BLaER1 (cell line): ENCODE measurements around the gene UNC5C.

Source experiments
- H3K27ac ChIP-seq: shearing (Covaris generic); formaldehyde crosslinking; 2 replicates; pipeline ENCODE4 v1.8.1; 2022
- H3K27me3 ChIP-seq: shearing (Covaris generic); formaldehyde crosslinking; 2 replicates; pipeline ENCODE4 v1.8.1; 2022
- H3K36me3 ChIP-seq: shearing (Covaris generic); formaldehyde crosslinking; 2 replicates; pipeline ENCODE4 v1.8.1; 2022
- H3K4me1 ChIP-seq: shearing (Covaris generic); formaldehyde crosslinking; 2 replicates; pipeline ENCODE4 v1.8.1; 2022
- H3K4me2 ChIP-seq: shearing (Covaris generic); formaldehyde crosslinking; 2 replicates; pipeline ENCODE4 v1.8.1; 2022
- H3K4me3 ChIP-seq: shearing (Covaris generic); formaldehyde crosslinking; 2 replicates; pipeline ENCODE4 v1.8.1; 2022
- H3K9ac ChIP-seq: shearing (Covaris generic); formaldehyde crosslinking; 2 replicates; pipeline ENCODE4 v1.8.1; 2022
- H3K9me3 ChIP-seq: shearing (Covaris generic); formaldehyde crosslinking; 2 replicates; pipeline ENCODE4 v1.8.1; 2022
- H4K20me1 ChIP-seq: shearing (Covaris generic); formaldehyde crosslinking; 2 replicates; pipeline ENCODE4 v1.8.1; 2022
- Cebpa-rat ChIP-seq: shearing (Covaris generic); IDR thresholded peaks from 2 replicates; pipeline ENCODE4 v1.8.1; 2022

Gene UNC5C

GRCh38 chr4:95289028-95289634 is 259.6 kb downstream of the UNC5C start:
- no peak overlapping the region for H3K27ac ChIP-seq
- H3K36me3 ChIP-seq, result no peaks in the 10 kb centered on the region
- H3K4me2 ChIP-seq, result no peak overlapping the region
- no peaks in the 10 kb centered on the region for H4K20me1 ChIP-seq
- no peaks in the 10 kb centered on the region for H3K27me3 ChIP-seq
- no peak for TF ChIP-seq Cebpa-rat
- no peaks in the 10 kb centered on the region for H3K9me3 ChIP-seq
- H3K4me3 ChIP-seq, result no peak overlapping the region
- H3K9ac ChIP-seq, result no peak overlapping the region
- H3K4me1 ChIP-seq, result peaks cover 17% of the 10 kb centered on the region

GRCh38 chr4:95288552-95288951 is 260.2 kb downstream of the UNC5C start:
- H3K9ac ChIP-seq, result no peak overlapping the region
- no peaks in the 10 kb centered on the region for H4K20me1 ChIP-seq
- TF ChIP-seq Cebpa-rat, result no peak
- no peaks in the 10 kb centered on the region for H3K27me3 ChIP-seq
- H3K9me3 ChIP-seq, result no peaks in the 10 kb centered on the region
- peaks cover 15% of the 10 kb centered on the region for H3K4me1 ChIP-seq
- no peak overlapping the region for H3K4me3 ChIP-seq
- H3K36me3 ChIP-seq, result no peaks in the 10 kb centered on the region
- no peak overlapping the region for H3K4me2 ChIP-seq
- H3K27ac ChIP-seq, result no peak overlapping the region

GRCh38 chr4:95285797-95286196 is 263.0 kb downstream of the UNC5C start:
- TF ChIP-seq Cebpa-rat, result no peak
- Histone ChIP-seq H4K20me1 (no peaks in the 10 kb centered on the region), H3K27me3 (no peaks in the 10 kb centered on the region)

GRCh38 chr4:95284655-95285054 is 264.1 kb downstream of the UNC5C start:
- no peak overlapping the region for H3K4me3 ChIP-seq
- no peaks in the 10 kb centered on the region for H3K36me3 ChIP-seq
- TF ChIP-seq Cebpa-rat, result no peak
- no peak overlapping the region for H3K4me2 ChIP-seq
- no peaks in the 10 kb centered on the region for H3K9me3 ChIP-seq
- H3K27me3 ChIP-seq, result no peaks in the 10 kb centered on the region
- no peak overlapping the region for H3K9ac ChIP-seq
- H3K4me1 ChIP-seq, result 0 out of 2 replicates have a peak, but pooled peaks cover 4% of the 10 kb centered on the region
- H3K27ac ChIP-seq, result no peak overlapping the region
- no peaks in the 10 kb centered on the region for H4K20me1 ChIP-seq

More at GRCh38 chr4:95285797-95286196, 263.0 kb downstream of the UNC5C start:
- Histone ChIP-seq H3K9ac (no peak overlapping the region), H3K27ac (no peak overlapping the region), H3K4me1 (0 out of 2 replicates have a peak, but pooled peaks cover 4% of the 10 kb centered on the region), H3K4me2 (no peak overlapping the region), H3K4me3 (no peak overlapping the region), H3K36me3 (no peaks in the 10 kb centered on the region), H3K9me3 (no peaks in the 10 kb centered on the region)

GRCh38 chr4:95283320-95283719 is 265.5 kb downstream of the UNC5C start:
- no peak overlapping the region for H3K9ac ChIP-seq
- H3K9me3 ChIP-seq, result no peaks in the 10 kb centered on the region
- H3K4me2 ChIP-seq, result no peak overlapping the region
- no peak for TF ChIP-seq Cebpa-rat
- H3K27ac ChIP-seq, result no peak overlapping the region
- no peaks in the 10 kb centered on the region for H3K36me3 ChIP-seq
- no peaks in the 10 kb centered on the region for H3K4me1 ChIP-seq
- H3K4me3 ChIP-seq, result no peak overlapping the region
- no peaks in the 10 kb centered on the region for H3K27me3 ChIP-seq
- H4K20me1 ChIP-seq, result no peaks in the 10 kb centered on the region

GRCh38 chr4:95272797-95273196 is 276.0 kb downstream of the UNC5C start:
- Histone ChIP-seq H3K27ac (no peak overlapping the region), H4K20me1 (no peaks in the 10 kb centered on the region), H3K27me3 (no peaks in the 10 kb centered on the region), H3K9ac (no peak overlapping the region), H3K4me2 (no peak overlapping the region), H3K4me3 (no peak overlapping the region), H3K4me1 (peaks cover 12% of the 10 kb centered on the region), H3K9me3 (no peaks in the 10 kb centered on the region), H3K36me3 (no peaks in the 10 kb centered on the region)
- TF ChIP-seq Cebpa-rat, result no peak

GRCh38 chr4:95272036-95272435 is 276.7 kb downstream of the UNC5C start:
- no peak overlapping the region for H3K4me3 ChIP-seq
- no peak overlapping the region for H3K4me2 ChIP-seq
- no peak overlapping the region for H3K27ac ChIP-seq
- no peak overlapping the region for H3K9ac ChIP-seq
- H3K4me1 ChIP-seq, result peaks cover 12% of the 10 kb centered on the region
- H3K27me3 ChIP-seq, result no peaks in the 10 kb centered on the region
- TF ChIP-seq Cebpa-rat, result no peak
- no peaks in the 10 kb centered on the region for H4K20me1 ChIP-seq
- no peaks in the 10 kb centered on the region for H3K9me3 ChIP-seq
- no peaks in the 10 kb centered on the region for H3K36me3 ChIP-seq

GRCh38 chr4:95268819-95269565 is 279.8 kb downstream of the UNC5C start:
- H3K9ac ChIP-seq, result no peak overlapping the region
- H3K36me3 ChIP-seq, result no peaks in the 10 kb centered on the region
- TF ChIP-seq Cebpa-rat, result no peak

GRCh38 chr4:95267081-95267480 is 281.7 kb downstream of the UNC5C start:
- no peak overlapping the region for H3K27ac ChIP-seq

More at GRCh38 chr4:95268819-95269565, 279.8 kb downstream of the UNC5C start:
- no peaks in the 10 kb centered on the region for H4K20me1 ChIP-seq
- peaks cover 12% of the 10 kb centered on the region for H3K4me1 ChIP-seq
- H3K9me3 ChIP-seq, result no peaks in the 10 kb centered on the region
- H3K4me2 ChIP-seq, result peak overlapping the region; percentile 7
- H3K4me3 ChIP-seq, result no peak overlapping the region
- no peaks in the 10 kb centered on the region for H3K27me3 ChIP-seq
- no peak overlapping the region for H3K27ac ChIP-seq

More at GRCh38 chr4:95267081-95267480, 281.7 kb downstream of the UNC5C start:
- no peaks in the 10 kb centered on the region for H3K36me3 ChIP-seq
- no peak overlapping the region for H3K9ac ChIP-seq
- H3K4me1 ChIP-seq, result peaks cover 12% of the 10 kb centered on the region
- H3K4me2 ChIP-seq, result no peak overlapping the region
- no peak overlapping the region for H3K4me3 ChIP-seq
- H3K27me3 ChIP-seq, result no peaks in the 10 kb centered on the region
- TF ChIP-seq Cebpa-rat, result no peak
- H4K20me1 ChIP-seq, result no peaks in the 10 kb centered on the region
- no peaks in the 10 kb centered on the region for H3K9me3 ChIP-seq
